ENCODE results near the gene SCAP. TPM values are rescaled to one million over a fixed set of nuclear protein-coding genes. Genes with fewer than 3 reads are reported as not detected.

The SCAP gene
- total and polyA plus RNA-seq, 2 of the 13 experiments (the other 11 are each of a cell fraction or from before 2014, with no cell fraction given), result 40.4 to 53.3 TPM

GRCh38 chr3:47522082-47522987, 46.6 kb upstream of the SCAP start (continued):
- TF ChIP-seq IKZF5 (CRISPR knock-in tag; IDR thresholded peaks at IDR 0.05) (peak; percentile 18; the same call in 1 of the 2 replicates), NFE2 (CRISPR knock-in tag; IDR thresholded peaks at IDR 0.05) (no peak), HDAC1 (CRISPR knock-in tag; IDR thresholded peaks at IDR 0.05) (peak; percentile 21; the same call in 1 of the 2 replicates), ZNF605 (CRISPR knock-in tag; IDR thresholded peaks at IDR 0.05) (peak; percentile 49; the same call in 1 of the 2 replicates), ZNF570 (CRISPR knock-in tag; IDR thresholded peaks at IDR 0.05; ENCODE audit: borderline replicate concordance) (no peak), RCOR2 (CRISPR knock-in tag; IDR thresholded peaks at IDR 0.05) (no peak), MIXL1 (CRISPR knock-in tag; IDR thresholded peaks at IDR 0.05) (peak; percentile 73; the same call in 1 of the 2 replicates), ZFP36L2 (CRISPR knock-in tag; IDR thresholded peaks at IDR 0.05) (no peak), NR2C2 (CRISPR knock-in tag; IDR thresholded peaks at IDR 0.05; ENCODE audit: borderline replicate concordance) (no peak), TARDBP (CRISPR knock-in tag; IDR thresholded peaks at IDR 0.05) (peak; percentile 35; the same call in 1 of the 2 replicates), FOXK1 (CRISPR knock-in tag; IDR thresholded peaks at IDR 0.05; ENCODE audit: borderline replicate concordance, low read depth) (no peak), MNT (IDR thresholded peaks at IDR 0.05) (peak; percentile 37; the same call in 1 of the 2 replicates), ZIK1 (CRISPR knock-in tag; IDR thresholded peaks at IDR 0.05; ENCODE audit: borderline replicate concordance, low read depth) (no peak; the same call in 1 of the 2 replicates), NBN (conservative IDR thresholded peaks at IDR 0.05) (no peak), ZFX (CRISPR knock-in tag; IDR thresholded peaks at IDR 0.05; ENCODE audit: low read depth) (no peak), ZNF251 (CRISPR knock-in tag; IDR thresholded peaks at IDR 0.05) (no peak), NCOA2 (CRISPR knock-in tag; IDR thresholded peaks at IDR 0.05) (peak; percentile 30; the same call in 1 of the 2 replicates), ZEB1 (IDR thresholded peaks at IDR 0.05; ENCODE audit: insufficient replicate concordance, low read depth) (no peak), ZNF12 (CRISPR knock-in tag; IDR thresholded peaks at IDR 0.05) (no peak)
- TF ChIP-seq, protein P1, sequence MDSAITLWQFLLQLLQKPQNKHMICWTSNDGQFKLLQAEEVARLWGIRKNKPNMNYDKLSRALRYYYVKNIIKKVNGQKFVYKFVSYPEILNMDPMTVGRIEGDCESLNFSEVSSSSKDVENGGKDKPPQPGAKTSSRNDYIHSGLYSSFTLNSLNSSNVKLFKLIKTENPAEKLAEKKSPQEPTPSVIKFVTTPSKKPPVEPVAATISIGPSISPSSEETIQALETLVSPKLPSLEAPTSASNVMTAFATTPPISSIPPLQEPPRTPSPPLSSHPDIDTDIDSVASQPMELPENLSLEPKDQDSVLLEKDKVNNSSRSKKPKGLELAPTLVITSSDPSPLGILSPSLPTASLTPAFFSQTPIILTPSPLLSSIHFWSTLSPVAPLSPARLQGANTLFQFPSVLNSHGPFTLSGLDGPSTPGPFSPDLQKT (CRISPR knock-in tag; IDR thresholded peaks at IDR 0.05; ENCODE audit: borderline replicate concordance), result no peak
- TF ChIP-seq, protein P2, sequence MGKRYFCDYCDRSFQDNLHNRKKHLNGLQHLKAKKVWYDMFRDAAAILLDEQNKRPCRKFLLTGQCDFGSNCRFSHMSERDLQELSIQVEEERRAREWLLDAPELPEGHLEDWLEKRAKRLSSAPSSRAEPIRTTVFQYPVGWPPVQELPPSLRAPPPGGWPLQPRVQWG (CRISPR knock-in tag; IDR thresholded peaks at IDR 0.05; ENCODE audit: borderline replicate concordance, low read depth), result no peak
- TF ChIP-seq, protein P3, sequence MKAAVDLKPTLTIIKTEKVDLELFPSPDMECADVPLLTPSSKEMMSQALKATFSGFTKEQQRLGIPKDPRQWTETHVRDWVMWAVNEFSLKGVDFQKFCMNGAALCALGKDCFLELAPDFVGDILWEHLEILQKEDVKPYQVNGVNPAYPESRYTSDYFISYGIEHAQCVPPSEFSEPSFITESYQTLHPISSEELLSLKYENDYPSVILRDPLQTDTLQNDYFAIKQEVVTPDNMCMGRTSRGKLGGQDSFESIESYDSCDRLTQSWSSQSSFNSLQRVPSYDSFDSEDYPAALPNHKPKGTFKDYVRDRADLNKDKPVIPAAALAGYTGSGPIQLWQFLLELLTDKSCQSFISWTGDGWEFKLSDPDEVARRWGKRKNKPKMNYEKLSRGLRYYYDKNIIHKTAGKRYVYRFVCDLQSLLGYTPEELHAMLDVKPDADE (CRISPR knock-in tag; IDR thresholded peaks at IDR 0.05), result no peak
- TF ChIP-seq, protein P4, sequence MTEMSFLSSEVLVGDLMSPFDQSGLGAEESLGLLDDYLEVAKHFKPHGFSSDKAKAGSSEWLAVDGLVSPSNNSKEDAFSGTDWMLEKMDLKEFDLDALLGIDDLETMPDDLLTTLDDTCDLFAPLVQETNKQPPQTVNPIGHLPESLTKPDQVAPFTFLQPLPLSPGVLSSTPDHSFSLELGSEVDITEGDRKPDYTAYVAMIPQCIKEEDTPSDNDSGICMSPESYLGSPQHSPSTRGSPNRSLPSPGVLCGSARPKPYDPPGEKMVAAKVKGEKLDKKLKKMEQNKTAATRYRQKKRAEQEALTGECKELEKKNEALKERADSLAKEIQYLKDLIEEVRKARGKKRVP (CRISPR knock-in tag; IDR thresholded peaks at IDR 0.05), result no peak

All from HepG2 (cell line).